NCI-H2227 (cell line): ENCODE data around the gene RNF128.

Experiments
- DNase-seq: peaks from one replicate; lab custom pipeline; 2025; ENCODE audit not compliant: unreplicated experiment; lab: John Stamatoyannopoulos, UW

RNF128 gene

GRCh38 chrX:106726485-106727437 is at the start of gene RNF128:
Gene RNF128 (plus strand): TSS chrX:106726701. CDS start chrX:106726914, 213 bp downstream.
- peak; percentile 47 for DNase-seq

- DNase-seq, result no peak
Measured at GRCh38 chrX:106680716-106681115, 45.8 kb upstream of the RNF128 start.

- no peak for DNase-seq
Measured at GRCh38 chrX:106684207-106684606, 42.3 kb upstream of the RNF128 start.

- no peak for DNase-seq
Measured at GRCh38 chrX:106692425-106693065, 34.0 kb upstream of the RNF128 start.

GRCh38 chrX:106696502-106696901 is 30.0 kb upstream of the RNF128 start:
- no peak for DNase-seq

- DNase-seq, result no peak
Measured at GRCh38 chrX:106698693-106699092, 27.8 kb upstream of the RNF128 start.

- DNase-seq, result no peak
Measured at GRCh38 chrX:106702636-106703035, 23.9 kb upstream of the RNF128 start.

GRCh38 chrX:106706466-106706865 is 20.0 kb upstream of the RNF128 start:
- DNase-seq, result no peak

- DNase-seq, result no peak
Measured at GRCh38 chrX:106707771-106708454, 18.6 kb upstream of the RNF128 start.

- no peak for DNase-seq
Measured at GRCh38 chrX:106710771-106711170, 15.7 kb upstream of the RNF128 start.

- no peak for DNase-seq
Measured at GRCh38 chrX:106711375-106711774, 15.1 kb upstream of the RNF128 start.

- DNase-seq, result no peak
Measured at GRCh38 chrX:106716004-106716403, 10.5 kb upstream of the RNF128 start.

GRCh38 chrX:106716463-106716862 is 10.0 kb upstream of the RNF128 start:
- DNase-seq, result no peak

- no peak for DNase-seq
Measured at GRCh38 chrX:106718709-106719108, 7.8 kb upstream of the RNF128 start.

- no peak for DNase-seq
Measured at GRCh38 chrX:106725931-106726330, 570 bp upstream of the RNF128 start.

GRCh38 chrX:106728337-106728736 is 1.8 kb downstream of the RNF128 start:
- no peak for DNase-seq

GRCh38 chrX:106730401-106730800 is 3.9 kb downstream of the RNF128 start:
- no peak for DNase-seq

- no peak for DNase-seq
Measured at GRCh38 chrX:106731590-106731989, 5.1 kb downstream of the RNF128 start.

GRCh38 chrX:106734827-106735226 is 8.3 kb downstream of the RNF128 start:
- no peak for DNase-seq

- no peak for DNase-seq
Measured at GRCh38 chrX:106740193-106740780, 13.8 kb downstream of the RNF128 start.

GRCh38 chrX:106742193-106742592 is 15.7 kb downstream of the RNF128 start:
- DNase-seq, result no peak
